ENCODE results near the gene NME3. TPM values are rescaled to one million over a fixed set of nuclear protein-coding genes. Genes with fewer than 3 reads are reported as not detected.
A peak's percentile ranks its signal among the peaks of the same experiment; 100 is the strongest.

The NME3 gene
- total RNA-seq, 1 experiment from 2014 or later = 86.8 TPM

GRCh38 chr16:1763521-1764511 is 7.5 kb downstream of the NME3 start (continued):
- TF ChIP-seq, protein P1, sequence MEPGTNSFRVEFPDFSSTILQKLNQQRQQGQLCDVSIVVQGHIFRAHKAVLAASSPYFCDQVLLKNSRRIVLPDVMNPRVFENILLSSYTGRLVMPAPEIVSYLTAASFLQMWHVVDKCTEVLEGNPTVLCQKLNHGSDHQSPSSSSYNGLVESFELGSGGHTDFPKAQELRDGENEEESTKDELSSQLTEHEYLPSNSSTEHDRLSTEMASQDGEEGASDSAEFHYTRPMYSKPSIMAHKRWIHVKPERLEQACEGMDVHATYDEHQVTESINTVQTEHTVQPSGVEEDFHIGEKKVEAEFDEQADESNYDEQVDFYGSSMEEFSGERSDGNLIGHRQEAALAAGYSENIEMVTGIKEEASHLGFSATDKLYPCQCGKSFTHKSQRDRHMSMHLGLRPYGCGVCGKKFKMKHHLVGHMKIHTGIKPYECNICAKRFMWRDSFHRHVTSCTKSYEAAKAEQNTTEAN (CRISPR knock-in tag; IDR thresholded peaks at IDR 0.05) = peak; percentile 70; the same call in 1 of the 2 replicates
- TF ChIP-seq CBFB (CRISPR knock-in tag; IDR thresholded peaks at IDR 0.05; ENCODE audit: low read depth) = no peak
- TF ChIP-seq KAT7 (CRISPR knock-in tag; IDR thresholded peaks at IDR 0.05; ENCODE audit: borderline replicate concordance) = 0 out of 2 replicates have a peak, but pooled peaks have one; percentile 85
- peak; percentile 93 for TF ChIP-seq TP53 (CRISPR knock-in tag; IDR thresholded peaks at IDR 0.05)
- 0 out of 2 replicates have a peak, but pooled peaks have one; percentile 40 for TF ChIP-seq ZNF138 (CRISPR knock-in tag; conservative IDR thresholded peaks at IDR 0.05)
- TF ChIP-seq, protein P2, sequence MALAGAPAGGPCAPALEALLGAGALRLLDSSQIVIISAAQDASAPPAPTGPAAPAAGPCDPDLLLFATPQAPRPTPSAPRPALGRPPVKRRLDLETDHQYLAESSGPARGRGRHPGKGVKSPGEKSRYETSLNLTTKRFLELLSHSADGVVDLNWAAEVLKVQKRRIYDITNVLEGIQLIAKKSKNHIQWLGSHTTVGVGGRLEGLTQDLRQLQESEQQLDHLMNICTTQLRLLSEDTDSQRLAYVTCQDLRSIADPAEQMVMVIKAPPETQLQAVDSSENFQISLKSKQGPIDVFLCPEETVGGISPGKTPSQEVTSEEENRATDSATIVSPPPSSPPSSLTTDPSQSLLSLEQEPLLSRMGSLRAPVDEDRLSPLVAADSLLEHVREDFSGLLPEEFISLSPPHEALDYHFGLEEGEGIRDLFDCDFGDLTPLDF (CRISPR knock-in tag; IDR thresholded peaks at IDR 0.05) = 0 out of 2 replicates have a peak, but pooled peaks have one; percentile 68
- TF ChIP-seq GRHL2 (CRISPR knock-in tag; IDR thresholded peaks at IDR 0.05; ENCODE audit: insufficient replicate concordance, severe bottlenecking) = no peak
- no peak for TF ChIP-seq PRRX2 (CRISPR knock-in tag; IDR thresholded peaks at IDR 0.05)
- TF ChIP-seq, protein P3, sequence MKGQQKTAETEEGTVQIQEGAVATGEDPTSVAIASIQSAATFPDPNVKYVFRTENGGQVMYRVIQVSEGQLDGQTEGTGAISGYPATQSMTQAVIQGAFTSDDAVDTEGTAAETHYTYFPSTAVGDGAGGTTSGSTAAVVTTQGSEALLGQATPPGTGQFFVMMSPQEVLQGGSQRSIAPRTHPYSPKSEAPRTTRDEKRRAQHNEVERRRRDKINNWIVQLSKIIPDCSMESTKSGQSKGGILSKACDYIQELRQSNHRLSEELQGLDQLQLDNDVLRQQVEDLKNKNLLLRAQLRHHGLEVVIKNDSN (CRISPR knock-in tag; IDR thresholded peaks at IDR 0.05) = peak; percentile 69; the same call in 1 of the 2 replicates
- TF ChIP-seq, protein P4, sequence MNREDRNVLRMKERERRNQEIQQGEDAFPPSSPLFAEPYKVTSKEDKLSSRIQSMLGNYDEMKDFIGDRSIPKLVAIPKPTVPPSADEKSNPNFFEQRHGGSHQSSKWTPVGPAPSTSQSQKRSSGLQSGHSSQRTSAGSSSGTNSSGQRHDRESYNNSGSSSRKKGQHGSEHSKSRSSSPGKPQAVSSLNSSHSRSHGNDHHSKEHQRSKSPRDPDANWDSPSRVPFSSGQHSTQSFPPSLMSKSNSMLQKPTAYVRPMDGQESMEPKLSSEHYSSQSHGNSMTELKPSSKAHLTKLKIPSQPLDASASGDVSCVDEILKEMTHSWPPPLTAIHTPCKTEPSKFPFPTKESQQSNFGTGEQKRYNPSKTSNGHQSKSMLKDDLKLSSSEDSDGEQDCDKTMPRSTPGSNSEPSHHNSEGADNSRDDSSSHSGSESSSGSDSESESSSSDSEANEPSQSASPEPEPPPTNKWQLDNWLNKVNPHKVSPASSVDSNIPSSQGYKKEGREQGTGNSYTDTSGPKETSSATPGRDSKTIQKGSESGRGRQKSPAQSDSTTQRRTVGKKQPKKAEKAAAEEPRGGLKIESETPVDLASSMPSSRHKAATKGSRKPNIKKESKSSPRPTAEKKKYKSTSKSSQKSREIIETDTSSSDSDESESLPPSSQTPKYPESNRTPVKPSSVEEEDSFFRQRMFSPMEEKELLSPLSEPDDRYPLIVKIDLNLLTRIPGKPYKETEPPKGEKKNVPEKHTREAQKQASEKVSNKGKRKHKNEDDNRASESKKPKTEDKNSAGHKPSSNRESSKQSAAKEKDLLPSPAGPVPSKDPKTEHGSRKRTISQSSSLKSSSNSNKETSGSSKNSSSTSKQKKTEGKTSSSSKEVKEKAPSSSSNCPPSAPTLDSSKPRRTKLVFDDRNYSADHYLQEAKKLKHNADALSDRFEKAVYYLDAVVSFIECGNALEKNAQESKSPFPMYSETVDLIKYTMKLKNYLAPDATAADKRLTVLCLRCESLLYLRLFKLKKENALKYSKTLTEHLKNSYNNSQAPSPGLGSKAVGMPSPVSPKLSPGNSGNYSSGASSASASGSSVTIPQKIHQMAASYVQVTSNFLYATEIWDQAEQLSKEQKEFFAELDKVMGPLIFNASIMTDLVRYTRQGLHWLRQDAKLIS (CRISPR knock-in tag; IDR thresholded peaks at IDR 0.05; ENCODE audit: borderline replicate concordance) = peak; percentile 45; the same call in 1 of the 2 replicates
- peak; percentile 20; the same call in 1 of the 2 replicates for TF ChIP-seq CREM (CRISPR knock-in tag; IDR thresholded peaks at IDR 0.05)
- peak; percentile 96 for TF ChIP-seq FOXP4 (CRISPR knock-in tag; IDR thresholded peaks at IDR 0.05)
- TF ChIP-seq ZNF317 (CRISPR knock-in tag; IDR thresholded peaks at IDR 0.05; ENCODE audit: borderline replicate concordance, low read depth) = no peak
- TF ChIP-seq ATF6 (CRISPR knock-in tag; IDR thresholded peaks at IDR 0.05) = no peak
- peak; percentile 95; the same call in 1 of the 2 replicates for TF ChIP-seq ESRRA (CRISPR knock-in tag; IDR thresholded peaks at IDR 0.05; ENCODE audit: borderline replicate concordance)
- peak; percentile 82 for TF ChIP-seq TEAD4 (CRISPR knock-in tag; IDR thresholded peaks at IDR 0.05)
- TF ChIP-seq CDX4 (CRISPR knock-in tag; IDR thresholded peaks at IDR 0.05; ENCODE audit: borderline replicate concordance) = no peak
- peak; percentile 72; the same call in 1 of the 2 replicates for TF ChIP-seq ZNF232 (CRISPR knock-in tag; IDR thresholded peaks at IDR 0.05)
- TF ChIP-seq EMX1 (CRISPR knock-in tag; IDR thresholded peaks at IDR 0.05) = no peak
- TF ChIP-seq NR3C1 (CRISPR knock-in tag; conservative IDR thresholded peaks at IDR 0.05; ENCODE audit: low read depth) = 0 out of 2 replicates have a peak, but pooled peaks have one; percentile 53
- TF ChIP-seq SP1 (CRISPR knock-in tag; conservative IDR thresholded peaks at IDR 0.05) = no peak; the same call in 1 of the 2 replicates
- TF ChIP-seq ATF1 (CRISPR knock-in tag; IDR thresholded peaks at IDR 0.05) = 0 out of 2 replicates have a peak, but pooled peaks have one; percentile 18
- TF ChIP-seq ATF2 (CRISPR knock-in tag; IDR thresholded peaks at IDR 0.05; ENCODE audit: borderline replicate concordance, low read depth) = 0 out of 2 replicates have a peak, but pooled peaks have one; percentile 78
